Kidney epithelial cell (primary cell): ENCODE results near the gene GOLPH3L. TPM values are rescaled to one million over a fixed set of nuclear protein-coding genes. Genes with fewer than 3 reads are reported as not detected.
"Not testable (repeated sequence)": the region's sequence is repeated elsewhere in the genome, so short reads cannot be mapped to it uniquely, and the experiment has no call there.

Experiments
- DNase-seq: peaks from one replicate; pipeline ENCODE4 v3.0.0-alpha.2; 2010; ENCODE audit warnings: low read depth
- H3K27me3 ChIP-seq: 2 replicates; pipeline ENCODE4 v1.6.0; 2011; ENCODE audit warnings: low read length; ENCODE audit not compliant: control insufficient read depth, insufficient read depth
- H3K36me3 ChIP-seq: 2 replicates; pipeline ENCODE4 v1.5.1; 2011; ENCODE audit warnings: low read length; ENCODE audit not compliant: control insufficient read depth, insufficient read depth
- H3K4me3 ChIP-seq: 2 replicates; pipeline ENCODE4 v1.5.1; 2011; ENCODE audit warnings: low read depth, mild to moderate bottlenecking, control low read depth, low read length
- total RNA-seq: library from RNA; depleted of rRNA; stranded (reverse); fragments of >200 nt; gene quantifications from 2 replicates; pipeline ENCODE4 v1.2.3, GENCODE V29; 2015
- TF ChIP-seq, protein P1 (sequence below): IDR thresholded peaks from 2 replicates; pipeline ENCODE4 v1.5.1; 2011; ENCODE audit warnings: mild to moderate bottlenecking, moderate library complexity, low read length, control low read depth, inconsistent platforms; ENCODE audit not compliant: insufficient read depth, poor library complexity, severe bottlenecking

GOLPH3L gene
- total RNA-seq, 1 donor from 2014 or later, result 18.2 TPM

DNA sequence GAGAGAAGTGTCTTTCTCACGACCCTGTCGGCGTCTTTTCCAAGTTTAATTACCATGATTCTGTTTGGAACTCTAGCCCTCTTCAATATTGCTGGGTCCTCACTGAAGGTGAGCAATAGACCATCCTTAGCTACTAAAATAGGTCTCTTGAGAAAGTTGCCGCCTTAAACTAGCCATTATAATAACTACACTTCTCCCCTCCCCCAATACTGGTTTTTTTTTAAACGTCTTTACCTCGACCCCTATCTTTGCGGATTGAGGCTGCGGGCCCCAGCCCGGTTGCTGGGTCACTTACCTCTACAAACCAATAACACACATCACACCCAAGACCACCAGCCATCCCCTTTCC is 68.2 kb downstream of the GOLPH3L start:
- DNase-seq, result no peak
- TF ChIP-seq, protein P1, sequence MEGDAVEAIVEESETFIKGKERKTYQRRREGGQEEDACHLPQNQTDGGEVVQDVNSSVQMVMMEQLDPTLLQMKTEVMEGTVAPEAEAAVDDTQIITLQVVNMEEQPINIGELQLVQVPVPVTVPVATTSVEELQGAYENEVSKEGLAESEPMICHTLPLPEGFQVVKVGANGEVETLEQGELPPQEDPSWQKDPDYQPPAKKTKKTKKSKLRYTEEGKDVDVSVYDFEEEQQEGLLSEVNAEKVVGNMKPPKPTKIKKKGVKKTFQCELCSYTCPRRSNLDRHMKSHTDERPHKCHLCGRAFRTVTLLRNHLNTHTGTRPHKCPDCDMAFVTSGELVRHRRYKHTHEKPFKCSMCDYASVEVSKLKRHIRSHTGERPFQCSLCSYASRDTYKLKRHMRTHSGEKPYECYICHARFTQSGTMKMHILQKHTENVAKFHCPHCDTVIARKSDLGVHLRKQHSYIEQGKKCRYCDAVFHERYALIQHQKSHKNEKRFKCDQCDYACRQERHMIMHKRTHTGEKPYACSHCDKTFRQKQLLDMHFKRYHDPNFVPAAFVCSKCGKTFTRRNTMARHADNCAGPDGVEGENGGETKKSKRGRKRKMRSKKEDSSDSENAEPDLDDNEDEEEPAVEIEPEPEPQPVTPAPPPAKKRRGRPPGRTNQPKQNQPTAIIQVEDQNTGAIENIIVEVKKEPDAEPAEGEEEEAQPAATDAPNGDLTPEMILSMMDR, result no peak
- Histone ChIP-seq H3K27me3 (no peaks in the 10 kb centered on the region), H3K4me3 (peak overlapping the region; percentile 92), H3K36me3 (no peaks in the 10 kb centered on the region)

DNA sequence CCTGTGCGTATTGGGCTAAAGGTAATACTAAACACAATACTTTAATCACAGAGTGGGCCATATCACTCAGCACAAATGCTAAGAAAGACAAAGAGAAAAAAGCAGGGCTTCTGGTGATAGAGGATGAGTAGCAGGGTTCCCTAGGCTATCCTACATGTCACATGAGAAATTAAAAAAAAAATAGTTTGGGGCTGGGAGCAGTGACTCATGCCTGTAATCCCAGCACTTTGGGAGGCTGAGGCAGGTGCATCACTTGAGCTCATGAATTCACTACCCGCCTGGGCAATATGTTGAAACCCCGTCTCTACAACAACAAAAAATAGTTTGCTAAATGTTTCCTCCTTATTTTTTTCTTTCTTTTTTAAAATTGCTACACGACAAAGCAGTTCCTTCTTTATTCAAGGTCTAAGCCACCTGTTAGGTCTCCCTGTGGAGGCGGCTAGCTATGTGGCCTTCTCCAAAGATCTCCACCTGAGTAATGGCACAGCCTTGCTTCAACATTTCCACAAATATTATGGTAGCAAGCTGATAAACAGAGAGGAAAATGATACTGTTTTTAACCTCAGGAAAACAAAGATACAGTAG is 69.0 kb downstream of the GOLPH3L start:
- H3K27me3 ChIP-seq, result no peaks in the 10 kb centered on the region
- no peaks in the 10 kb centered on the region for H3K36me3 ChIP-seq
- TF ChIP-seq, protein P1, result no peak
- peak overlapping the region; percentile 92 for H3K4me3 ChIP-seq
- DNase-seq, result no peak

DNA sequence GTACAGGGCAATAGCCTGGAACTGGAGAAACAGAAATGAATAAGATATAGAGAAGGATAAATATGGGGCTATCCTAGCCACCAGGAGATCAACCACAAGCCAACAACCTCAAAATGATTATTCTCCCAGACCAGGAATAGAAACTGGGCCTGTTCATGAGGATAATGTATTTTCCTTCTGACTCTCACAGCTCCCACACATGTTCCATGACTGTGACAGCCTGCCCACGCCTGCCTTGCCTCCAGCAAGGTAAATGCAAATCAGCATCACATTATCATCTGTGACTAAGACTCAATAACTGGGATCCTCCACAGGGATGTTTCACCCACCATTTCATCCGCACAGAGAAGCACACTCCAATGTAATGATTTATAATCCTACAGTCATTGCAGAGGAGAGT is 70.8 kb downstream of the GOLPH3L start:
- TF ChIP-seq, protein P1, result no peak
- Histone ChIP-seq H3K27me3 (no peaks in the 10 kb centered on the region), H3K4me3 (no peak overlapping the region), H3K36me3 (no peaks in the 10 kb centered on the region)
- no peak for DNase-seq

DNA sequence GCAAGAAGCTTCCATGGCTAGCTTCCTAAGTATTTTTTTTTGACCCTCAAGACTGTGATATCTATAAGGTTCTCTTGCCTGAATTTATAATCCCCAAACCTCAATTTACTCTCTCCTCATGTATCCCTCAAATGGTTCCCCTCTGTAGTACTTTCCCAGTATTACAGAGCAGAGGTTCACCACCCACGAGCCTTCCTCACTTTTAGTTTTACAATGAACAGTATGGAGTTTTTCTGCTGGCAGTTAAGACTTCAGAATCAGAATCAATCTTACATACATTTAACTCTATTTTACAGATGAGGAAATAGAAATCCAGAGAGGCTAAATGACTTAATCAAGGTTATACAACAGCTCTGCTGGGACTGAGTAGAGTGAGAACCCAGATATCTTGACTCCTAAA is 72.4 kb downstream of the GOLPH3L start:
- H3K36me3 ChIP-seq, H3K27me3 ChIP-seq, DNase-seq, H3K4me3 ChIP-seq: not testable (repeated sequence)

DNA sequence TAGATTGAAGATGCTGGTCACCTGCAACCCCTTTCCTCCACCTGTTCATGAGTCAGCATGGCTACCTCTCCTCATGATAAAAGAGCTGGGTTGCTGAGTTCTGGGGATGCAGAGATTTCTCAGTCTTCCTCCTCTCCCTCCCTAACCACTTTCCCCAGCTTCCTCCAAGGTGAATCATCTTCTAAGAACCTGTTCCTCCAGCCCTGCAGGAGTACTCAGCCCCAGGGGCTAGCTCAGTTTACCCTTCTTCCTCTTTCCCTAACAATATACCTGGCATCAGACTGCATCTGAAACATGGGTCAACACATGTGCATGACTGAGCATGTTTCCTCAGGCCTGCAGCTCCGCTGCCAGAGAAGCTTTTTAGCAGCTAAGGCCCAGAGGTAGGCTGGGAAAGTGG is 72.8 kb downstream of the GOLPH3L start:
- not testable (repeated sequence) for DNase-seq

DNA sequence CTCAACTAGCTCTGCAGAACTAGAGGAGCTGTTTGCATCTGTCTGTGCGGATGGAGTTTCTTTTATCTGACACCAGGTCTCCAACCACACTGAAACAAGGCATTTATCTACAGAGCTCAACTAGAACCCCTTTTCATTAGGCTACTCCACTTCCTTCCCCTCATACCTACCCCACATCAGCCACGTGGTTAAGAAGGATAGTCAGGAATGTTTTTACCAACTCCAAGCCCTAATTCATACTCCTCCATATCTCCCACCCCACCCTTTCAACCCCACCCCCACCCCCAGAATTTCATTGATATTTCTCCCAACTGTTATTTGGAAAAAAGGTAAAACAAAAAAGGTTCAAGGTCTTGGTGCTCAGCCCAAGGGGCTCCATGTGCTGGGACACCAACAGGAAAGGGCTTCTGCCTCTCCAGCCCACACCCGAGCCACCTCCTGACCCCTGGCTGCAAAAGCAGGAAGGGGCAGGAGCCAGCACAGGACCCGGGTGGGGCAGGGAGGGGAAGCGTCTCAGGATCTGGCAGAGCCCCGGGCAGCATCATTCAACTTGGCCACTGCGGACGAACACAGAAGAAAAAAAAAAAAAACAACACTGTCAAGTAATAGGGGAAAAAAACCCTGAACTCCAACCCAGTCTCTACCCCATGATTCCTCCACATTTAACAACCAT is 74.5 kb downstream of the GOLPH3L start:
- H3K36me3 ChIP-seq, result no peaks in the 10 kb centered on the region
- TF ChIP-seq, protein P1, result no peak

More for the DNA sequence above, 72.8 kb downstream of the GOLPH3L start:
- H3K27me3 ChIP-seq, H3K4me3 ChIP-seq, H3K36me3 ChIP-seq: not testable (repeated sequence)

More for the DNA sequence above, 74.5 kb downstream of the GOLPH3L start:
- H3K27me3 ChIP-seq, result no peaks in the 10 kb centered on the region
- H3K4me3 ChIP-seq, result no peak overlapping the region
- DNase-seq, result no peak
